Measurements from ENCODE around the gene LALBA. TPM values are rescaled to one million over a fixed set of nuclear protein-coding genes. Genes with fewer than 3 reads are reported as not detected.

The LALBA gene
- total RNA-seq, result not detected

DNA sequence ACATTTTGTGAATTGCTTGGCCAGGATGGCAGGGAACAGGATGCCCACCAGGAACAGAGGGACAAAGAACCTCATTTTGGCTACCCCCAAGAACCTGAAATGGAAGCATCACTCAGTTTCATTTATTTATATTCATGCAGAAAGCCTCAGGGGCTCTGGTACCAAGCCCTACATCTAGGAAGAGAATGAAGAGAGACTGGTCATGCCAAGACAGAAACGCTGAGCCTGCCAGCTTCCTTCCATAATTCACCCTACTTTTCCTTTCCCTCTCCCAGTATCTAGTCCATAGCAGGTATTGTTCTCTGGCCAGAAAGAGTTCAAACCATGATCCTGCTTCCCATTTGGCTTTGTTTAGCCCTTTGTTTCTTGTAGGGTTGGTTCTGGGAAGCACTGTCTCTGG lies at the start of gene LALBA:
TSS of gene LALBA (minus strand) at position 101 of the 400 bp plus-strand sequence. CDS start at position 75, 26 bp downstream.

DNA sequence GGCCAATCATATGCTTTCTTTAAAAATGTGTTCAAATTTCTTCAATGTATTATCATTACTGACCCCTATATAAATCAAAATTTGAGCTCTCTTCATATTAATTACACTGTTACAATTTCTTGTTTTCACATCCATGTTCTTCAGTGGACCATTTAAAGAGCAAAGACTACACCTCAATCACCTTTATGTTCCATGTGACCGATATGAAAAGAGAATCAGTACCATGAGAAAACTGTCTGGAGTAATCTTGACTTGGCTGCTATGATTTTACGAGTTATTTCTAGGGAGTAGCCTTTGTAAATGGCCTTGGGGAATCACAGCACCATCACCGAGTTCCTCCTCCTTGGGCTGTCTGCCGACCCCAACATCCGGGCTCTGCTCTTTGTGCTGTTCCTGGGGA lies 44.5 kb downstream of the LALBA start, which contains the start of gene OR8S1:
TSS of gene OR8S1 (plus strand) at position 301 of the 400 bp plus-strand sequence. CDS start at position 301, 0 bp downstream.

Other genes starting within 250 kb of the LALBA start
- 51.1 TPM for gene ZNF641, start 219.1 kb downstream of the LALBA start, total RNA-seq
- not detected for gene ANP32D, start 97.5 kb downstream of the LALBA start, total RNA-seq
- gene C12orf54, start 87.5 kb downstream of the LALBA start, total RNA-seq, result not detected
- gene OR8S1, start 44.4 kb downstream of the LALBA start, total RNA-seq, result not detected
- 95.5 TPM for gene KANSL2, start 112.2 kb upstream of the LALBA start, total RNA-seq
- 43.7 TPM for gene CCNT1, start 146.7 kb upstream of the LALBA start, total RNA-seq
- 50.1 TPM for gene ADCY6, start 219.0 kb upstream of the LALBA start, total RNA-seq
- 20.6 TPM for gene CACNB3, start 248.4 kb upstream of the LALBA start, total RNA-seq

Data from camera-type eye (tissue), 1 donor.